Liver (tissue), 9 donors: ENCODE results near the gene FUBP3. TPM values are rescaled to one million over a fixed set of nuclear protein-coding genes. Genes with fewer than 3 reads are reported as not detected.

Experiments used
- DNase-seq: peaks from one replicate; pipeline ENCODE4 v3.0.0-alpha.2; 2017; ENCODE audit warnings: low spot score
- H3K27ac ChIP-seq, 2 donors: one replicate each; pipeline ENCODE4 v1.7.0; 2013; ENCODE audit warnings: inconsistent platforms in 2 of 2, low read length in 2 of 2, control low read depth in 1 of 2, low read depth in 1 of 2, mild to moderate bottlenecking in 1 of 2
- H3K27me3 ChIP-seq, 4 donors: one replicate each; pipeline versions ENCODE4 v1.6.1 to v1.7.0; 2013; ENCODE audit warnings: low read length in 3 of 4, inconsistent platforms in 1 of 4, mild to moderate bottlenecking in 1 of 4, moderate library complexity in 1 of 4; ENCODE audit not compliant: control insufficient read depth in 4 of 4, insufficient read depth in 4 of 4
- H3K36me3 ChIP-seq, 4 donors: one replicate each; pipeline versions ENCODE4 v1.6.1 to v1.7.0; 2013; ENCODE audit warnings: low read length in 3 of 4, mild to moderate bottlenecking in 3 of 4, low read depth in 1 of 4, moderate library complexity in 1 of 4; ENCODE audit not compliant: control insufficient read depth in 4 of 4, insufficient read depth in 3 of 4
- H3K4me1 ChIP-seq, 4 donors: one replicate each; pipeline versions ENCODE4 v1.6.1 to v1.7.0; 2013; ENCODE audit warnings: low read length in 3 of 4, mild to moderate bottlenecking in 3 of 4, moderate library complexity in 1 of 4; ENCODE audit not compliant: control insufficient read depth in 4 of 4, insufficient read depth in 4 of 4
- H3K4me3 ChIP-seq, 3 donors: one replicate each; pipeline versions ENCODE4 v1.6.1 to v1.7.0; 2013; ENCODE audit warnings: low read length in 3 of 3, control low read depth in 1 of 3, low read depth in 1 of 3, mild to moderate bottlenecking in 1 of 3
- H3K9ac ChIP-seq, 2 donors: one replicate each; pipeline ENCODE4 v1.7.0; 2013; ENCODE audit warnings: low read length in 2 of 2, mild to moderate bottlenecking in 2 of 2, moderate library complexity in 2 of 2, control low read depth in 1 of 2, low read depth in 1 of 2
- H3K9me3 ChIP-seq, 4 donors: one replicate each; pipeline versions ENCODE4 v1.6.1 to v1.7.0; 2013; ENCODE audit warnings: low read length in 3 of 4; ENCODE audit not compliant: control insufficient read depth in 4 of 4
- ATF3 ChIP-seq: IDR thresholded peaks from 2 replicates; pipeline ENCODE4 v1.6.1; 2016; ENCODE audit warnings: antibody characterized with exemption
- CTCF ChIP-seq: fragments of 150-350 bp; IDR thresholded peaks from 2 replicates; pipeline ENCODE4 v1.5.1; 2017; ENCODE audit warnings: improper control_type of control experiment, low read depth, low read length; ENCODE audit not compliant: missing input control
- FOXA1 ChIP-seq: IDR thresholded peaks from 2 replicates; pipeline ENCODE4 v1.6.1; 2016; ENCODE audit warnings: antibody characterized with exemption
- FOXA2 ChIP-seq: IDR thresholded peaks from 2 replicates; pipeline ENCODE4 v1.6.1; 2016; ENCODE audit warnings: antibody characterized with exemption
- GABPA ChIP-seq, 2 donors: IDR thresholded peaks in 1 of 2; conservative IDR thresholded peaks in 1 of 2; 2 replicates each; pipeline ENCODE4 v1.6.1; 2016; ENCODE audit warnings: antibody characterized with exemption in 2 of 2, mild to moderate bottlenecking in 1 of 2, moderate library complexity in 1 of 2
- HNF4A ChIP-seq, 2 donors: conservative IDR thresholded peaks; 2 replicates each; pipeline ENCODE4 v1.6.1; 2016; ENCODE audit warnings: antibody characterized with exemption in 2 of 2, mild to moderate bottlenecking in 2 of 2
- HNF4G ChIP-seq: IDR thresholded peaks from 2 replicates; pipeline ENCODE4 v1.6.1; 2016; ENCODE audit warnings: antibody characterized with exemption
- JUND ChIP-seq, 2 donors: IDR thresholded peaks; 2 replicates each; pipeline ENCODE4 v1.6.1; 2016; ENCODE audit warnings: antibody characterized with exemption in 2 of 2
- MAX ChIP-seq: IDR thresholded peaks from 2 replicates; pipeline ENCODE4 v1.6.1; 2016; ENCODE audit warnings: antibody characterized with exemption
- NR2F2 ChIP-seq: IDR thresholded peaks from 2 replicates; pipeline ENCODE4 v1.6.1; 2016; ENCODE audit warnings: antibody characterized with exemption
- RAD21 ChIP-seq, 2 donors: IDR thresholded peaks; 2 replicates each; pipeline ENCODE4 v1.6.1; 2016; ENCODE audit warnings: antibody characterized with exemption in 2 of 2, mild to moderate bottlenecking in 2 of 2
- REST ChIP-seq: IDR thresholded peaks from 2 replicates; pipeline ENCODE4 v1.6.1; 2016; ENCODE audit warnings: antibody characterized with exemption, mild to moderate bottlenecking
- RXRA ChIP-seq, 2 donors: IDR thresholded peaks; 2 replicates each; pipeline ENCODE4 v1.6.1; 2017 to 2018; ENCODE audit warnings: antibody characterized with exemption in 2 of 2, mild to moderate bottlenecking in 1 of 2
- TAF1 ChIP-seq: conservative IDR thresholded peaks from 2 replicates; pipeline ENCODE4 v1.6.1; 2016; ENCODE audit warnings: antibody characterized with exemption, mild to moderate bottlenecking
- YY1 ChIP-seq: IDR thresholded peaks from 2 replicates; pipeline ENCODE4 v1.6.1; 2016; ENCODE audit warnings: antibody characterized with exemption, mild to moderate bottlenecking
- ZBTB33 ChIP-seq: IDR thresholded peaks from 2 replicates; pipeline ENCODE4 v1.6.1; 2016; ENCODE audit warnings: antibody characterized with exemption
- WGBS: extraction: QIAGEN DNeasy Blood & Tissue Kit; methylation state at CpG from one replicate; pipeline ENCODE4 v1.1.7; 2013; 5-methylcytosine and 5-hydroxymethylcytosine counted together
- polyA plus RNA-seq, 2 donors: library from polyadenylated mRNA; stranded (reverse) in 1 of 2; unstranded in 1 of 2; fragments of 200-250 nt in 1 of 2; fragments of >200 nt in 1 of 2; fragmentation: Nextera tagmentation in 1 of 2; extraction: Ambion mirVana in 1 of 2; gene quantifications; one replicate each; pipeline versions ENCODE4 v1.2.1 to v1.2.3, GENCODE V29; 2013 to 2015
- total RNA-seq, 2 donors: library from RNA; depleted of rRNA; stranded (reverse); fragments of >200 nt; gene quantifications; one replicate each; pipeline ENCODE4 v1.2.3, GENCODE V29; 2014
- donor health status: healthy.
- donor health status: healthy.
- donor health status: healthy.
- donor health status: healthy.
- donor health status: healthy.

The FUBP3 gene
- total and polyA plus RNA-seq, 4 donors = 16.1 to 39.0 (median 24.8) TPM

GRCh38 chr9:130570208-130570607 is 9.2 kb upstream of the FUBP3 start:
- no peaks in the 10 kb centered on the region for H3K9me3 ChIP-seq
- DNase-seq = no peak
- H3K9ac ChIP-seq = no peak overlapping the region
- H3K36me3 ChIP-seq = no peaks in the 10 kb centered on the region
- H3K4me3 ChIP-seq = no peak overlapping the region
- TF ChIP-seq YY1 (no peak), HNF4G (no peak), ATF3 (no peak)
- 91% methylated on average over 10 of the region's 10 CpGs for WGBS
- H3K27ac ChIP-seq = no peak overlapping the region
- H3K27me3 ChIP-seq = no peaks in the 10 kb centered on the region
- H3K4me1 ChIP-seq = no peaks in the 10 kb centered on the region

- TF ChIP-seq RXRA (IDR thresholded peaks at IDR 0.05) = no peak
- TF ChIP-seq TAF1 = no peak
- TF ChIP-seq RAD21 (IDR thresholded peaks at IDR 0.05) = no peak
- no peak for TF ChIP-seq HNF4G
- no peak for TF ChIP-seq NR2F2
- TF ChIP-seq MAX = no peak
- TF ChIP-seq GABPA (IDR thresholded peaks at IDR 0.05 in 1 of 2, conservative IDR thresholded peaks at IDR 0.05 in 1 of 2) = no peak
- TF ChIP-seq YY1 = no peak
- TF ChIP-seq CTCF = no peak
- no peak for TF ChIP-seq HNF4A (conservative IDR thresholded peaks at IDR 0.05)
- no peak for TF ChIP-seq FOXA2
- no peak for TF ChIP-seq ATF3
- TF ChIP-seq JUND (IDR thresholded peaks at IDR 0.05) = no peak
- no peak for TF ChIP-seq ZBTB33
- no peak for TF ChIP-seq FOXA1
- no peak for TF ChIP-seq REST
- DNase-seq = no peak
- no peak overlapping the region for H3K9ac ChIP-seq
- H3K9me3 ChIP-seq = no peaks in the 10 kb centered on the region
- peaks cover 0 to 25% (median 20%) of the 10 kb centered on the region in 4 donors for H3K4me1 ChIP-seq
- H3K27me3 ChIP-seq = no peaks in the 10 kb centered on the region
- H3K27ac ChIP-seq = no peak overlapping the region
- no peak overlapping the region for H3K4me3 ChIP-seq
- no peaks in the 10 kb centered on the region for H3K36me3 ChIP-seq
- 91% methylated on average over 3 of the region's 3 CpGs for WGBS
Observed at GRCh38 chr9:130575514-130575913, 3.9 kb upstream of the FUBP3 start.
